D341Med (cell line): ENCODE results near the gene LINC00305.

ENCODE experiments used
- DNase-seq: peaks from one replicate; pipeline ENCODE4 v3.0.0; 2012; ENCODE audit warnings: low spot score

The LINC00305 gene

GRCh38 chr18:64148988-64149387 is at the start of gene LINC00305:
LINC00305 (minus strand) TSS chr18:64149088.
- DNase-seq = no peak

GRCh38 chr18:64191069-64191468 is 42.2 kb upstream of the LINC00305 start:
- DNase-seq = no peak

GRCh38 chr18:64185987-64186386 is 37.1 kb upstream of the LINC00305 start:
- DNase-seq = no peak

GRCh38 chr18:64183665-64184064 is 34.8 kb upstream of the LINC00305 start:
- no peak for DNase-seq

DNA sequence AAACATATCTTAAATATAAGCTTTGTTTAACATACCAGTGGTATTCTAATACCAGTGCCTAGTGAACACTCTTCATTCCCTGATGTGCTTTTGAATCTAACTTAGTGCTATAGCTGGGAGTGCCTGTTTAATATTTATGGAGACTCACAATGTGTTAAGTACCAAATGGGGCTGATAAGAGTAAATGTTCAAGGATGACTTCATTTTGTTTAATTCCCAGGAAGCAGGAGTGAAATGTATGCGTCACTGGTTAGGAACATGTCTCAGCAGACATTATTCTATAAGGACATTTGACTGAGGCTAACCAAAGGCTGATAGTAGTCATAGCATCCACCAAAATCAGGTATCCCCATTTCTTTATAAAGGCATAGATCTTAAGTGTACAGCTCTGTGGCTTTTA is 31.7 kb upstream of the LINC00305 start:
- DNase-seq = no peak

DNA sequence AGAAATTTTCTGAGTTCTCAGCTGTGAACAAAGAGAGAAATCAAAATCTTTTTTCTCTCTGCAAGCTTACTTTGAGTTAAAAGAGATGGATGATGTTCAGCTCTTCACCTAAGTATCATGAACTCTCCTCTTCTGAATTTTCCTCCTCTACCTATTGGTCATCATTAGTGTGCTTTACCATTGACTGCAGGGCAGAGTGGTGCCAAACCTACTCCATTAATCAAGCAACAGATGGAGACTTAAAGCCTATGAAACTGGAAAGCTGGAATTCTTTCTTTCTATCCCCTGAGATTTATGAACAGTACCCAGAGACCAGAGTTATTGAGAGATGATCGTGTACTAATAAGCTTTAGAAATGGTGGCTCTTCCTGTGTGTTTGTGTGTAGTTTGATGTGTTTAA is 31.3 kb upstream of the LINC00305 start:
- no peak for DNase-seq

GRCh38 chr18:64179556-64180080 is 30.7 kb upstream of the LINC00305 start:
- DNase-seq = no peak

- no peak for DNase-seq
Measured at GRCh38 chr18:64178860-64179259, 30.0 kb upstream of the LINC00305 start.

DNA sequence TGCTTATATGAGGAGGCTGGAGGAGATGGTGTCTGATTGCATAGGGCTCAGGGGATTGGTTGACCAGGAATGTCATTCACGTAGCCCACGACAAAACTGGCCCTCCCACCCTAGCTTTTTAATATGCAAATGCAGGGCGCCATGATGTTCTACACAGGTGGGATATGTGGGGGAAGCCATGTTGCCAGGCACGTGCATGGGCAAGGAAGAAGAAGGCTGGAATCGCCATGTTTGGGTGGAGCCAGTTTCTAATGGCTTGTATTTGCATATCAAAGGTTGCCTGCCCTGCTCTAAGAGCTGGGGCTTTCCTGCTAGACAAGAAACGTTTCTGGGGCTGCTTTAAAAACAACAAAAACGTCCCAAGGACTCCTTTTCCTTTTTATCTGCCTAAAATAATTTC is 26.5 kb upstream of the LINC00305 start:
- no peak for DNase-seq

DNA sequence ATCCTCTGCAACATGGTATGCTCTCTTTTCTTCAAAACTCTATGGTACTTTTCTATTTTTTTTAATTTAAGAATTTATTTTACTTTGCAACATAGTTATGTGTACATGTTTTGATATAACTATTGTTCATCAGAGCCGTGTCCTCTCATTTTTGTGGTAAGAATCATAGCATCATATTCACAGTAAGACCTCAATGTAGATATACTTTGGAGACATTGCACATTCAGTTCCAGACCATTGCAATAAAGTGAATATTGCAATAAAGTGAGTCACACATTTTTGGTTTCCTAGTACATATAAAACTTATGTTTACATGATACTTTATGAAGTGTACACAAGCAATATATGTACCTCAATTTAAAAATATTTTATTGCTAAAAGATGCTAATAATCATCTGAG is 22.7 kb upstream of the LINC00305 start:
- DNase-seq = no peak

- DNase-seq = no peak
Measured at GRCh38 chr18:64167408-64167925, 18.6 kb upstream of the LINC00305 start.

DNA sequence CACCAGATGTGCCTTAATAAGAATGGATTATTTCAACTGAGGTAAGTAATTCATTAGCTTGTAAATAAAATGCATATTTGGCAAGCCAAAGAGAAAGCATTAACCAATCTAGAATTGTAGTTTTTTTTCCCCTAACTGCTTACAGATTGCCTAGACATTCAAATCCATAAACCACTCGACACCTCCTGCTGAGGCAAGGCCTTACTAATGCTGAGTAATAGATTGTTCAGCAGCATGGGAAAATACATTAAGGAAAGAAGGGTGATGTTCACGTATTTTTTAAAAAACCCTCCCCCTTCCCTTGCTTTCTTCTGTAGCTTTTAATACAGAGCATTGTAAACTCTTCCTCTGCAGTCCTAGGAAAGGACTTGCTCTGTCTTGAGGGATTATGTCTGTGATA is 17.0 kb upstream of the LINC00305 start:
- no peak for DNase-seq

DNA sequence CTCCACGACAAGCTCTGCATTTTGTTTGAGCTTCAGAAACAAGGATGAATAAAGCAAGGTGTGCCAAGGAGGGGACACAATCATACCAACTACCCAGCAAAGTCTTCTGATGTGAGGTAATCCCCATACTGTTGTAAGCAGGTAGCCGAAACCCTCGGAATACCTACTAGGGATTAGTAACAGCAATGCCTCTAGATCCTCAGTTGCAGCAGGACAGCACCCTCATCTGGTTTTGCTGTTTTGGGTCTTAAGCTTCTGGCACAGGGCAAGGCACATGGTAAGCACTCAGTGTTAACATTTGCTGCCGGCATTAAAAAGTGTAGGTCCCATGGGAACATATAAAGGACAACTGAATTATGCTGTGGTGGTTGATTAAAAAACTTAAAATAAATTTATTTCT is 16.0 kb upstream of the LINC00305 start:
- no peak for DNase-seq

- no peak for DNase-seq
Measured at GRCh38 chr18:64149916-64150438, 1.1 kb upstream of the LINC00305 start.

DNA sequence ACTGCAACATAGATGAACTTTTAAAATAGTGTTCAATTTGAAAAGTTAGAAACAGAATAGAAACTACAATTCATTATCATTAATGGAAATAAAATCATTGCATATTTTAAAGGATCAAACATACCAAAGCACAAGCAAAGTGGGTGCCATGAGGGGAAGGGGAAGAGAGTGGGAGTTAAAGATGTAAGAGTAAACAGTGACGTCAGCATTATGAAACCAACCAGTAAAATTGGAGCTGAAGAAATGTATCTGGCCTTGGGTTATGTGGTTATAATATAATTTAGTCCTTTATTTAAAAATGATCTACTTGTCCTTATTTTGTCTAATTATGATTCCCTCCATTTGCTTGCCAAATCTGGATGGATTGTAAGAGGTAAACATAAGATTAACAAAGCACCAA is 6.0 kb downstream of the LINC00305 start:
- DNase-seq = no peak

DNA sequence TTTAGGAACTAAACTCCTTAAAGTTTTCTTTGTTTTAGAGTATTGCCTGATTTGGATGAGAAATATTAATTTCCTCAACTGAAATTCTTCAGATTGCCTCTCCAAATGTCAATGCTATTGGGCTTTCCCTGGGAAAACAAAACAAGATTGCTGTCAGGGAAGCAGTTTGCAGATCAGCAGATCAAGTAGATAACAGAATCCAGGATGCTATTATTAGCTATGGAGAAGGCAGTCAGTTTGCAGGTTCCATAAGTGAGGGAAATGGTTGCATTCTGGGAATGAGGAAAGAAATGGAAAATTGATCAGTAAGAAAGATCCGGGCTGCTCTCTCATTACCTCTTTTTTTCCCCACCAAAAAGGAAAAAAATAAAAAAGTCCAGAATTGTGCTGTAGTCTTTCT is 11.0 kb downstream of the LINC00305 start:
- no peak for DNase-seq

DNA sequence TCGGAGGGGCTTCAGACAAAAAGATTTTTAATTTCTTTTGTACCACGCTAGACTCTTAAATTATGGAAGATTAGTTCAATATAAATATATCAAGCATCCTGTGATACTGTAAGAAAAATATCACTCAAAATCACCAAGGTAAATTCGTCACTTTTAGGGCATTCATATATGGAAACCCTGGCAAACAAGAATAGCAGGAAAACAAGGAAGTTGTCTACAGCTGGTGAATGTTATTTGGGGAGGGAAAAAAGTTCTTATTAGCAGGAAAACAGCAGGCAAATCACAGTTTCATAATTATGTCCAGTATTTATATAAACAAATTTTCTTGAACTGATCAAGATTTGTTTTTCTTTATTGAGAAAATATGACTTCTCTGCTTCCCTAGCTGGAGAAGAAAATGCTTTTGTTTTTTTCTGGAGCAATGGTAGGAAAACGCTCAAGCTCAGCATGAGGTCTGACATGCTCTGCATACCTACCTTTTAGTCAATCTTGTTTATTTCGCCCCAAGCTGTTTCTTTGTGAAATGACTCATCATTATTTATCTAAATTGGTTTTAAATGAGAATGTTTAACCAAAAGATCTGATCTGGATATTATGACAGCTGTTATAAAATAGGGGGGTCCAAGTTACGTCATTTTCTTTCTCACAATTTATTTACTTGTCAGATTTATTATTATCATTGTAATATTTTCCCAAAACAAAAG is 14.7 kb downstream of the LINC00305 start:
- no peak for DNase-seq

DNA sequence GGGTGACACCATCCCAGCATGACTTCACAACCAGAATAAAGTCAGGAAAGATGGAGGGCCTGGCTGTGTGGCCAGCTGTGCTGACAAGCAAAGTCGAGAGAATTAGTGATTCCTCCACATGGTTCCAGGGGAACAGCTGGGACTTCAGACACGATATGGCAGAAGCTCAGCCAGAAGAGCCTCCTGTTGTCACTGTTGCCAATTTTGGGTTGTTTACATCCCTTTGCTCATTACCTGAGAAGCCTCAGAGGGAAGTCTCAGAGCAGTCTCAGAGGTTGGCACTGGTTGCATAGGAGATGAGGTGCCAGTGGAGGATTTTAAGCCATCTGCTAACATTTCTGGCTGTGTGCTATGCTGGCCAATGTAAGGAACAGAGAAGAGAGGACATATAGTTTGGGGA is 16.0 kb downstream of the LINC00305 start:
- DNase-seq = no peak

DNA sequence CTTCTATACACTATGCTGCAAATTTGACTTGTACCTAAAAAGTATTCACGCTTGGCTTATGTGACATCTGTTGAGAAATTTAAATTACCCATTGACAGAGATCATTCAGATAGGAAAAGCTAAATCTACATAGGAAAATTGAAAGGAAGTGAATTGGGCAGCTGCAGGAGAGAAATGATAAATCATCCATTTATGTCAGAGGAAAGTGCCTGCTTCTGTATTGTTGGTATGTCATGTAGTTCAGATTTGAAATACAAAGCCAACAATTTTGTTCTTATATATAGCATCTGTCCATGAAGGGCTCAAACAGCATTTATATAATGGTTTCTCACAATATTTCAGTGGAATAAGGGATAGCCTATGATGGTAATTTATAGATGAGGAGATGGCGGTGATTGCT is 17.6 kb downstream of the LINC00305 start:
- DNase-seq = no peak

DNA sequence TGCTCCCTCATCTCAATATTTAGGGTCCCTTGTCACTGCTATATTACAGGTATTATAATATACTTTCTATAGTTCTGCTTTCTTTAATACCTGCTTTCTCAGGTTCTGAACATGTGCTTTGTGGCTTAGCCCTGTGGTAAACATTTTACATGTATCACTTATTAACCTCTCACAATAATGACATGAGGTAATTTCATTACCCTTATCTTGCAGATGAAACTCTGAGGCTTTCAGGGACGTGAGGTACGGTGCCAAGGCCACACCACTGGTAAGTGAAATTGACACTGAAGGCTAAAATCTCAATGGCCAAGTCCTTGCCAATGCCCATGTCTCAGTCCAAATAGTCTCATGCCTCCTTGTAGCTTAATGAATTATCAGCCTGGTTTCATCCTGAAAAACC is 21.7 kb downstream of the LINC00305 start:
- no peak for DNase-seq

- no peak for DNase-seq
Measured at GRCh38 chr18:64119916-64120315, 29.0 kb downstream of the LINC00305 start.

- DNase-seq = no peak
Measured at GRCh38 chr18:64118406-64118805, 30.5 kb downstream of the LINC00305 start.

DNA sequence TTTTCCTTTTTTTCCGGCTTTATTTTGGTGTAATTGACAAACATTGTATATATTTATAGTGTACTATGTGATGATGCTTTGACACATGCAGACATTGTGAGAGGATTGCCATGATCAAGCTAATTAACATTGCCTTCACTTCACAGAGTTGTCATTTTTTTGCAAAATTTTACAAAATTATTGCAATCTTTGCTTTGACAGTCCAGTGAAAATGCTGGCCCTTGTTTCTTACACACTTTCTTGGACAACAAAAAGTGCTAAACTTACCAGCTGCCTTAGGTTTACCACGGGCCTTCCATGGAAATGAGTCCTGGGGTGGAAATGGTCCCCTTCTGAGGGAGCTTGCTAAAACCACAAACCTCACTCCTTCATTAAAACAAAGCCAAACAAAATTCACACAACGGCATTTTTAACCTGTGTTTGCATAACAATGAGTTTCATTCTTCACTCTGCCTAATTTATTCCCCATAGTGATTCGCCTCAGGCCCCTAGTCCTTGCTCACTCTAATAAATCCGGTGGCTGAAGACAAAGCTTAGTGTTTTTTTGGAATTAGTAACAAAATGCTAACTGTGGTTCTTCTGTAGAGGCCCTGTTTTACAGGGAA is 32.2 kb downstream of the LINC00305 start:
- no peak for DNase-seq
